Activated CD8-positive, alpha-beta memory T cell treated with anti-CD3 and anti-CD28 coated beads for 24 hours (primary cell): ENCODE data around the gene BID.

Experiments
- DNase-seq: peaks from one replicate; pipeline ENCODE4 v3.0.0-alpha.2; 2020

BID gene

DNA sequence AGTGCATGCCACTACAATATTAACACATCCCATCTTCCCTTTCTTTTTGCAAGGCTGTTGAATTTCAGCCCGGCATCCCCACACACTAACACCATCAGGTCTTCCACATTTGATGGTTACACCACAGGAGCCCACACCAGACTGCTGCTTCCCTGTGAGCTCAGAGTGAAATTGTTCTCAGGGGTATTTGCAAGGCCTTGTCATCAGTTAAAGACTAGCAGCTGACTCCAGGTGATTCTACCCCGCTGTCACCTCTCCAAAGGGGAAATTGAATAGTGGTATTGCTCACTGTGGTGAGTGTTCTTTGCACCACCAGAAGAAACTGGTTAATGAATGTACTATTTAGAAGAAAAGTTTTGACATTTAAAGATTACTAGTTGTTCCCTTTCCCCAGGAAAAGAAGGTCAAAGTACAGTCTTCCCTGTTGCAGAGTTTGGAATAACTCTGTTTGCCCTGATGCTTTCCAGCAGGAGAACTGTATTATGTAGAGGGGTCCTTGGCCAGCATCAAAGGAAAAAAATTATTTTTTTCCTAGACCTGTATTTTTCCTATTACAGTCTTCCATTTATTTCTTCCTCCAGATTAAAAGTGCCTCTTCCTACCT, 41.9 kb downstream of the BID start:
- DNase-seq, result no peak

DNA sequence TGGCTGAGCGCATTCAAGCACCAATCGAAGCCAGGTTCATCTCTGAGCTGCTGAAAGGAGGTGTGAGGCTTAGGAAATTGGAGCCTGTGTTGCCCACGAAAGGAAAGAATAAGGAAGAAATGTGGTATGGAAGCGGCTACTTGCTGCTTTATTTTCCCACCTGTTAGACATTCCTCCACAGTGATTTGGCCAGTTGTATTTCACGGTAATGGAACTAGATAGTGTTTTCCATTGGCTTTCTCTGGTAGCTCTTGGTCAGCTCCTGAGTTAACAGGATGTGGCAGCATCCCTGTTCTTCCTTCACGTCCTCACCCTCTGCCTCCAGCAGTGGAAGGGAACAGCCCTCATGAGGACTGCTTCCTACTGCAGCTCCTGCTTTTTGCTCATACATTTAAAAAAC, 44.7 kb downstream of the BID start:
- no peak for DNase-seq

DNA sequence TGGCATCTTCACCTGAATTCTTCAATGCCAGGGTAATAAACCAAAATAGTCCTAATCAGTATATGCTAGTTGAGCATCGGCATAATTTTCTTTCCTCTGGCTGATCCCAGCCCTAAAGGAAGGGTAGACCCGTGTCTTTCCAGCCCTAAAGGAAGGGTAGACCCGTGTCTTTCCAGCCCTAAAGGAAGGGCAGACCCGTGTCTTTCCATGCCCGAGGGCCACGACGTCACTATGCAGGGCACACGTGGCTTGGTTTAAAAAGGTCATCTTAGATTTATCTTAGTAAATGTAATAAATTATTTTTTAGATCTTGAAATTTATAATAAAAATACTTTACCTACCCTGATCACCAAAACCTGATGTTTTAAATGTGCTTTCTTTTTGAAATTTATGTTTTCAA, 45.5 kb downstream of the BID start:
- no peak for DNase-seq

DNA sequence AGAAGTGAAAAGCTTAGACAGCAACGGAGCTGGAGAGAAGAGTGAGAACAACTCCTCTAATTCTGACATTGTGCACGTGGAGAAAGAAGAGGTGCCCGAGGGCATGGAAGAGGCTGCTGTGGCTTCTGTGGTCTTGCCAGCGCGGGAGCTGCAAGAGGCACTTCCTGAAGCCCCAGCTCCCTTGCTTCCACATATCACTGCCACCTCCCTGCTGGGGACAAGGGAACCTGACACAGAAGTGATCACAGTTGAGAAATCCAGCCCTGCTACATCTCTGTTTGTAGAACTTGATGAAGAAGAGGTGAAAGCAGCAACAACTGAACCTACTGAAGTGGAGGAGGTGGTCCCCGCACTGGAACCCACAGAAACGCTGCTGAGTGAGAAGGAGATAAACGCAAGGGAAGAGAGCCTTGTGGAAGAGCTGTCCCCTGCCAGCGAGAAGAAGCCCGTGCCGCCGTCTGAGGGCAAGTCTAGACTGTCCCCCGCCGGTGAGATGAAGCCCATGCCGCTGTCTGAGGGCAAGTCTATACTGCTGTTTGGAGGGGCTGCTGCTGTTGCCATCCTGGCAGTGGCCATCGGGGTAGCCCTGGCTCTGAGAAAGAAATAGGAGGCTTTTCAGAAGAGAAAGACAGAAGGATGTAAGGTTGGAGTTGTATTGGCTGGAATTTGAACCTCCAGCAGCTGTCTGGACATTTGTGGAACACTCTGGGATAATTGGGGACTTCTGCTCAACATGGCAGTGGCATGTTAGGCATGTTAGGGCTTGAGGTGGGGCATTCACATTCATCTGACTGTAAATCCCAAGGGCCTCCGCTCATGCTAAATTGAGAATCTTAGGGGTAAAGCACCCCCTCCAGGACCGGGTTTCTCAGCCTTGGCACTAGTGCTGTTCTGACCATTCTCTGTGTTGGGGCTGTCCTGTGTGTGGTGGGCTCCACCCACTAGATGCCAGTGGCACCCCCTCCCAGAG, 47.1 kb downstream of the BID start:
- no peak for DNase-seq

DNA sequence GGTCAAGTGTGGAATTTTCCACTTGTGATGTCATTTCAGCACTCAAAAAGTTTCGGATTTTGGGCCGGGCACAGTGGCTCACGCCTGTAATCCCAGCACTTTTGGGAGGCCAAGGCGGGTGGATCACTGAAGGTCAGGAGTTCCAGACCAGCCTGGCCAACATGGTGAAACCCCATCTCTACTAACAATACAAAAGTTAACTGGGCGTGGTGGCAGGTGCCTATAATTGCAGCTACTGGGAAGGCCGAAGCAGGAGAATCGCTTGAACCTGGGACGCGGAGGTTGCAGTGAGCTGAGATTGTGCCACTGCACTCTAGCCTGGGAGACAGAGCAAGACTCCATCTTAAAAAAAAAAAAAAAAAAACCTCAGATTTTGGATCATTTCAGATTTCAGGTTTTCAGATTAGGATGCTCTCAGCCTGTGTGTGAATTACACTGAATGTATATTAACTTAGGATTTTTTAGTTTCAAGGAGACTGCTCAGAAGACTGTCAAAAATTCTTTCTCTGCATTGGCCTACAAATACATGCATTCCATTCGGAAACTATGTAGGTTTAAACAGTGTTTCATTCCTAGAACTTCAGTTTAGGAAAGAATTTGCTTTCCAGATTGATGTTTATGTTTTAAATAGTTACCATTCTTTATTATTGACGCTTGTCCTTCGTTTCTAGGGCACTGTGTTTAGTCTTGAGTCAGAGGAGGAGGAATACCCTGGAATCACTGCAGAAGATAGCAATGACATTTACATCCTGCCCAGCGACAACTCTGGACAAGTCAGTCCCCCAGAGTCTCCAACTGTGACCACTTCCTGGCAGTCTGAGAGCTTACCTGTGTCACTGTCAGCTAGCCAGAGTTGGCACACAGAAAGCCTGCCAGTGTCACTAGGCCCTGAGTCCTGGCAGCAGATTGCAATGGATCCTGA, 48.0 kb downstream of the BID start:
- no peak for DNase-seq

DNA sequence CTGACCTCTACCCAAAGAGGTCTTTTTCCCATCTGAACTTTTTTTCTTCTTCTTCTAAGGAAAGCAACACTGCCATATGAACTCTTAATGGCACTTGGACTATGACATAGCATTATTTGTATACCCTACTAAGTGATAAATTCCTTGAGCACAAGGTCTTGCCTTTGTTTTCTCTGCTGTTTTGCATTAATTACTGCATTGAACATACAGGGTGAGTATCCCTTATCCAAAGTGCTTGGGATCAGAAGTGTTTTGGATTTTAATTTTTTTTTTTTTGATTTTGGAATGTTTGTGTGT, 48.8 kb downstream of the BID start:
- DNase-seq, result no peak

DNA sequence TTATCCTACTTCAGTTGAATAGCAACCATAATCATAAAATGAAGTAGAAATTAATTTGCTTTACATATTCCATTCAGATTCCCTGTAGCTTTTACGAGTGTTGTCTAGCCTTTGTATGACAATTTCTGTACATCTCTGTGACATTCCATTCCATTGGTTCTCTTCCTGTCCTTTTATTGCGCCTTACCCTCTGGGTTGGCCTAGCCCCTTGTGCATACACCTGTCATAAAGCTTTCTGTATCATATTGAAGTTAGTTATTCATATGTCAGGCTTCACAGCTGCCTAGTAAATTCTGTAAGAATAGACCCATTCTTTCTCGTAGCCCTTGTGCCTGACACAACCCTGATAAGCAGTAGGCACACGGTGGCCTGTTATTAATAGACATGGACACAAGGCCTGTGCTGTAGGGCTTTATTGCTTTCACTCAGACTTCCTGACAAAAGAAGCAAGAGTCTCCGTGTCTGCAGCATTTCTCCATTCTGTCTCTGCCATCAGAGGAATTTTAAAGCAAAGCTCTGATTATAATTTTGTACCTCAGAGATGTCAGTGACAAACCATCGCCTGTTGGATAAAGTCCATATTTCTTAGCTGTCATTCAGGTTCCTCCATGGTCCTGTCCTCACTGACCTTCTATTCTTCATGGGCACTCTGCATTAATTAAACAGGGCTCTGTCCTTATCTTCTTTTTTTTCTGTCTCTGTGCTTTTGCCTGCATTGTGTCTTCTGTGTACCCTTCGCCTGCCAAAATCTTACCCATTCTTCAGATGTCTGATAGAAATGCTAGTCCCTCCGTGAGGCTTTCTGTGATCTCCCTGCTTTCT, 49.4 kb downstream of the BID start:
- no peak for DNase-seq

DNA sequence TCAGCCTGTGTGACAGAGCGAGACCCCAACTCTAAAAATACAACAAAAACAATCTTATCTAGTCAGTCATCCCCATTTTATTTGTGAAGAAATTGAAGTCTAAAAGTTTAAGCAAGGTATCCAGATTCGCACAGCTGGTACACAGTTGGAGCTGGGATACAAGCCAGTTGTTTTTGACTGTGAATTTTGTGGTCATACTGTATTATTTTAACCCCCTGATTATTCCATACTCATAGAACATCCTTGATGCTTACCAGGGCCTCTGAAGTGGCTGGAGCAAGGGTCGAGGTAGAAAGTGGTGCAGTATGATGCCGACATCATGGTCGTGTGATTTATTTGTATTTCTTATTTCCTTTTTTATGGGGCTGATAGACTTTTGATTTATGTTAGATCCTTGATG, 50.0 kb downstream of the BID start:
- DNase-seq, result no peak

DNA sequence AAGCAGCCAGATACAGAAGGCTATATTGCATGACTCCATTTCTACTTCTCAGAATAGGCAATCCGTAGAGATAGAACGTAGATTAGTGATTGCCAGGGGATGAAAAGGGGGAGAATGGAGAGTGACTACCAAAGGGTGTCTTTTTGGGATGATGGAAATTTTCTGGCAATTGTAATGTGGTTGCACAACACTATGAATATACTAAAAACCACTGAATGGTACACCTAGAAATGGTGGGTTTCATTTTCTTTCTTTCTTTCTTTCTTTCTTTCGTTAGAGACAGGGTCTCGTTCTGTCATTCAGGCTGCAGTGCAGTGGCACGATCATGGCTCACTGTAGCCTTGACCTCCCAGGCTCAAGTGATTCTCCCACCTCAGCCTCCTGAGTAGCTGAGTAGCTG, 54.4 kb downstream of the BID start:
- DNase-seq, result no peak

DNA sequence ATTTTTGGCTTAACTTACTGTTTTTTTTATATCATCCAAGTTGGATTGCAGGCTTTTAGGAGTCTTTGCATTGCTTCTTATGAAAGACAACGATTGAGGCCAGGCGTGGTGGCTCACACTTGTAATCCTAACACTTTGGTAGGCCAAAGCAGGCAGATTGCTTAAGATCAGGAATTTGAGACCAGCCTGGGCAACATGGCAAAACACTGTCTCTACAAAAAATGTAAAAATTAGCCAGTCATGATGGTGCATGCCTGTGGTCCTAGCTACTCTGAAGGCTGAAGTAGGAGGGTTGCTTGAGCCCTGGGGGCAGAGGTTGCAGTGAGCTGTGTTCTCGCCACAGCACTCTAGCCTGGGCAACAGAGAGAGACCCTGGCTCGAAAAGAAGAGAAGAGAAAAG, 56.6 kb downstream of the BID start:
- no peak for DNase-seq

DNA sequence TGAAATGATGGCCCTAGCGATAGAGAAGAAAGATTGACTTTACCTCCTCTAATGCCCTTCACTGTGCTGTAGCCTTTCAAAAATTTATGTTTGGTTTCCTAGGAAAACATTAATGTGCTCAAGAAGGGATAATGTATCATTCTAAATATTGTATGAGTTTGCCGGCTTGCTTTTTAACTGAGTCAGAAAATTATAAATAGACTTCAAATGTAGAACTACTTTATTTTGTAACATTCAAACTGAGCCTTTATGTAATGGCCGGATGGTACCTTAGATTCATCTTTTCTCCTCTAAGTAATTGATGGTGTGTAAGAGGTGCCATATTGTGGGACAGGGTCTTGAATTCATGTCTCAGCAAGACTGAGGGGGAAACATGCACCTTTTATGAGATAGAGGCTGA, 57.7 kb downstream of the BID start:
- DNase-seq, result no peak

DNA sequence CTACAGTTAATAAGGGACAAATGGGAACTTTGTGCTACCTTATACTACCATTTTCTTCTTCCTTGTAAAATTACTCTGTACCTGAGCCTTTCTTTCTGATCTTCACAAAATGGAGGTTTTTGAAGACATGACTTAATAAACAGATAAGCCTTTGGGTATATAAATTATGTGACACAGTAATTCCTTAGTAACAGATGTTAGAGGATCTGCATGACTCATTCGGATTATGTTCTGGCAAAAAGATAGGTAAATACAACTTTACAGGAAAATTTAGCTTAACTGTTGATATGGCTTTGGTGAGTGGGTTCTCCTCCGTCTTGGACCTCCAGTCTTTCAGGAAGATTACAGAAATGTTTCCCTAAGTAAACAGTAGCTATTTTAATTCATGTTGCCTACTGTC, 61.8 kb downstream of the BID start:
- no peak for DNase-seq

DNA sequence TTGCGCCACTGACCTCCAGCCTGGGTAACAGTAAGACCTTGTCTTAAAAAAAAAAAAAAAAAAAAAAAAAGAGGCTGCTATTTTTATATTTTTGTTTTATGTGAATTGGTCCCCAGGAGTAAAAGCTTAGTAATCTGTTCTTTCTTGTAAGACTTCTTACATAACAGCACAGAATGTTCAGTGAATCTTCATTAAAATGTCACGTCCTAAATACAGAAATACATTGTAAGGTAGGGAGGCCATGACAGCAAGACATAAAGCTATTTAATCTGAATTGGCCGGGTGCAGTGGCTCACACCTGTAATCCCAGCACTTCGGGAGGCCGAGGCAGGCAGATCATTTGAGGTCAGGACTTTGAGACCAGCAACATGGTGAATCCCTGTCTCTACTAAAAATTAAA, 64.2 kb downstream of the BID start:
- no peak for DNase-seq

DNA sequence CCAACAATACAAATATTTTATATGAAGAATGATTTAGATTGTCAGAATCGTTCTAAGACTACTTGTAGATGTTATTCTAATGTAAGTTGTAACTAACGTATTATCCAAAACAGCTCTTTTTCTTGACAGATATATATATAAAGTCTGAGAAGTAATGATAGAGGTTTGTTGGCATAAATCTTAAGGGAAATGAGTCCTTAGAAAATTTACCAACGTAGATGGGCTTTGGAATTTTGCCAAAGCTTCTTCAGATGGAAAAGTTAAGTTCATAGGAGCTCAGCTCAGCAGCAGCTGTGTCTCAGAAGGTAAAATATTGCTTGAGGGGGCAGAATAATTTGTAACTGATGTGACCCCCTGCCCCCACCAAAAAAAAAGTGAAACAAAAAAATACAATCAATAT, 66.7 kb downstream of the BID start:
- no peak for DNase-seq

DNA sequence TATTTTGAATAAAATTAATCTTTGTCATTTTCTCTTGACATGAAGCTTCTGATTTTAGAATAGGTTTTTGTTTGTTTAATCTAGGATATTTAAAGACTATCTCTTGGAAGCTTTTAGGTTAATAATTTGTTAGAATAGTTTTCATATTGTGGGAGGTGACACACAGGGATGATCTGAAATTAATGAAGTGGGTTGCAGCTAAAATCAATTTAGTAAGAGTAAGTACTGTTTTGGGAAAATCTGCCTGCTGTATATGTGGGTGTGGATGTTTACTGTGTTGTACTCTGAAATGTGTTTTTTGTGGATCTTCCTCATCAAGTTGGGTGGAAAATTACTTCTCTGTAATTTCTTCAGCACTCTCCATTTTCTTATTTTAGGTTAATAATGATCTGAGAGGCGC, 67.3 kb downstream of the BID start:
- no peak for DNase-seq

DNA sequence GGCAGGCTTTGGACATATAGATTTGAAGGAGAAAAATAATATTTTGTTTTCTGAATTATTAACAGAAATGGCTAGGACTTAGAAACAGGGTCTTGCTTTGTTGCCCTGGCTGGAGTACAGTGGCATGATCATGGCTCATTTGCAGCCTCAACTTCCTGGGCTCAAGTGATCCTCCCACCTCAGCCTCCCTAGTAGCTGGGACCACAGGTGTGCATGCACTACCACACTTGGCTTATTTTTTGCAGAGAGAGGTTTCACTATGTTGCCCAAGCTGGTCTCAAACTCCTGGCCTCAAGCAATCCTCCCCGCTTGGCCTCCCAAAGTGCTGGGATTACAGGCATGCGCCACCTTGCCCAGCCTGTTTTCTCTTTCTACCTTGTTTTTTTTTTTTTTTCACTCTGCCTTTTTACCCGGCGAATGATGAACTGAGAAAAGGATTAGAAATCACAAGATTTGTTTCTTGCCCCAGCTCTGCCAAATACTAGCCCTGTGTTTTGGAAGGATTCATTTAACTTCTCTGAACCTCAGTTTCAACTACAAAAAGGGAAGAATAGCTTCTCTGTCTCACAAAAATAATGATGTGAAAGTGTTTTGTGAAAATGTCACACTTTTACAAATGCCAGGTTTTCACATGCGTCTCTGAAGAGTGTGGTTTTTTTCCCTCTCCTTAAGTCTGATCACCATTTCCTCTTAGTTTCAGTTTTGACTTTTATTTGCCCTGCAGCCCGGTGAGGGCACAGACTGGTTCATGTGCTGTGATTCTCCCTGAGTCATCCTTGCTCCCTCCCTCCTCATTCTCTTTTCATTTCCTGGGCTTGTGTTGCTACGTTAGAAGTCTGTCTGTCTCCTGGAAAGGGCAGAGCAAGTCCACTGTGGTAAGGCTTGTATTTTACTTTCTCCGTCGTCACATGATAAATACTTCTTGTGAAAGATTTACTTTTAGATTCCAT, 68.0 kb downstream of the BID start:
- no peak for DNase-seq

DNA sequence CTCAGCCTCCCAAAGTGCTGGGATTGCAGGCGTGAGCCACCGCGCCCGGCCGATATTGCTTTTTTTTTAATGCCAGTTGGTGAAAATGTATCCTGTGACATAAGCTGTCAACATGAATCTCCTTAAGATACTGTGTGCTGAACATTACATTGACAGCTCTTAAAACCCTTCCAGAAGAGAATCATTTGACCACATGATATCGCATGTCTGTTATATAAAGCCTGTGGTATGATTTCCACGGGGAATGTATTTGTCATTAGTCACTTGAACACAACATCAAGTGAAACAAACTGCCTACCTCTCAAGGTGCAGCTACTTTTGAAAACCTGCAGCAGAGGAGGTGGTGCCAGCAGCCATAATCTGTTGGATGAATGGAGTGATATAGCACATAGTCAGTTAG, 68.7 kb downstream of the BID start:
- no peak for DNase-seq

DNA sequence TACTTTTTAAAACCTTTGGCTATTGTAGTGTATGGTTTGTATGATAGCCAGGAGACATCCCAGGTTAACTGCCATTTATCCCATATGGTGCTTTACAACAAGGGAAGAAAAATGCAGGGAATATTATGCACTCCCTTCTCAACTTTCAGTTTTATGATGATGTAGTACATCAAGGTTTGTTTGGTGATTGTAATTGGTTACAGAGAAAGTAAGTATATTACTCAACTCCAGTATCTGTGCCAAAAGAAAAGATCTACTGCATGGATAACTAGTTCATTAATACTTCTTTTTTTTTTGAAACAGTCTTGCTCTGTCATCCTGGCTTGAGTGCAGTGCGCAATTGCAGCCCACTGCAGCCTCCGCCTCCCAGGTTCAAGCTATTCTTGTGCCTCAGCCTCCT, 70.5 kb downstream of the BID start:
- DNase-seq, result no peak

DNA sequence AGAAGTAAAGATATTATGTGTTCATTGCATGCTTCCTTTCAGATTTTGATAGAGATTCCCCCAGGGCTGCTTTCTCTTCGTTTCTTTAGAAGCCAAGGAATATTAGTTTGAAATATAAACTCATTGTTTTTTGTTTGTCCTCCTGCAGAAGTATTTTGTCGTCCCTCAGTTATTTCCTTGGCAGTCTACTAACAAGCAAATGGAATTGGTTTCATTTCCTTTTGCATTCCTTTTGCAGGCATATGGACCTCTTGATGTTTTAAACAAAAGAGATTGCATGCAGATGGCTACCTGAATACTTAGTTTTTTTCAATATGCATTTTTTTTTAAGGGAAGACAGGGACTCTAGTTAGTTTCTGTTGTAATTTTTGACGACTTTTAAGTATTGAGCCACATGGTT, 73.5 kb downstream of the BID start:
- DNase-seq, result no peak

DNA sequence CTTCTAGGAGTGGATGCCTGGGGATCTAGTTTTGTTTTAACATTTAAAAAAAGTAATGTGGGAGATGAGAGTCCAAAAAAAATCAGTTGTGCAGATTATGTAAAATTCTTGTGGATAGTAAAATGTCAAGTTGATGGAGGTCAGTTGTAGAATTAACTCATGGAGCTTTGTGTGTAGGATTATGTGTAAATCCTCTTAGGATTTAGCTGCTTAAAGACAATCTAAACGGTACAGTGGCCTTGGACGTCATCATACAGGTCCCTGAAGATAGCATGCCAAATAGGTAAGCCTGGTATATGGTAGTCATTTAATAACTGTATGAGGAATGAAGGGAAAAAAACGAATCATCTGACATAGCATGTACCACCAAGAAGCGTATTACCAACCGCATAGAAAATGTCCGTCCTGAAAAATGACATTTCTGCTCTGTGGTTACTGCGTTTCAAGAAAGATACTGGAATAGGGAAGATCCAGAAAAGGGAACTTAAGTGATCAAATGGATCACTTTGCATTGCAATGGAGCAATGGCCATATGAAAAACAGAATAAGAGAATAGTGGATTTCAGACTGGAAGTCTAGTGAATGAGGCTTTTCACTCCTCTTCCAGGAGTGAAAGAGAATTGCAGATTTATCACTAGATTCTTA, 74.5 kb downstream of the BID start:
- DNase-seq, result no peak

DNA sequence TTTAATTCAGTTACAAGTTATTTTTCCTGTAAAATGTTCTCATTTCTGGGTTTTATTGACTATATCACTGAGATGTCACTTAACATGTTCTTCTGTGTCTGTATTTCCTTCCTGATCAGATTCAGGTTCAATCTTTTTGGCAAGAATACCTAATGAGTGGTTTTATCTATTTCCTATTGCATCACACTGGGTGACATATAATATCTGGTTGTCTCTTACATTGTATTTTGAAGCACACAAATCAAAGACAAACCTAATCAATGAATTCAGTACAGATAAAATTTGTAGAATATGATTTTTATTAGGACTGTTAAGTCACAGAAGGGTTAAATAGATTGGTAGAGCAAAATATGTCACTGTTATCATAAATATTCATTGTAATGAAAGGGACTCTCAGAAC, 75.3 kb downstream of the BID start:
- no peak for DNase-seq
